C4-2B (cell line): ENCODE measurements around the gene BABAM2.

Source experiments
- CTCF ChIP-seq: fragments of 450-650 bp; conservative IDR thresholded peaks from 2 replicates; pipeline ENCODE4 v1.5.1; 2017; ENCODE audit warnings: mild to moderate bottlenecking
- ZFX ChIP-seq: fragments of 450-650 bp; IDR thresholded peaks from 2 replicates; pipeline ENCODE4 v1.6.1; 2017

GRCh38 chr2:28319118-28320008, 428.8 kb downstream of the BABAM2 start:
- TF ChIP-seq CTCF = no peak
- no peak for TF ChIP-seq ZFX
